ENCODE measurements around the gene ZNF775.

The ZNF775 gene

DNA sequence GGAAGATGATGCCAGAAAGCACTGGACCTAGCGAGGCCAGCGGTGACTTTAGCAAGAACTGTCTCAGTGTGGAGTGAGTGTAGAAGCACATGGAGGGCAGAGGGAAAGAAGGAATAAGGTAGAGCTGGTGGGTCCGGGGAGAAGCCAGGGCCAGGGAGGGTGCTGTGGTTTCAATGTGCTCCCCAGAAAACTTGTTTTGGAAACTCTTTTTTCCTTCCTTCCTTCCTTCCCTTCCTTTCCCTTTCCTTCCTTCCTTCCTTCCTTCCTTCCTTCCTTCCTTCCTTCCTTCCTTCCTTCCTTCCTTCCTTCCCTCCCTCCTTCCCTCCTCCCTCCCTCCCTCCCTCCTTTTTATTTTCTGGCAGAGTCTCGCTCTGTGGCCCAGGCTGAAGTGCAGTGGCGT, 32.2 kb upstream of the ZNF775 start:
- no peak for DNase-seq (ENCODE audit: low read depth)

DNA sequence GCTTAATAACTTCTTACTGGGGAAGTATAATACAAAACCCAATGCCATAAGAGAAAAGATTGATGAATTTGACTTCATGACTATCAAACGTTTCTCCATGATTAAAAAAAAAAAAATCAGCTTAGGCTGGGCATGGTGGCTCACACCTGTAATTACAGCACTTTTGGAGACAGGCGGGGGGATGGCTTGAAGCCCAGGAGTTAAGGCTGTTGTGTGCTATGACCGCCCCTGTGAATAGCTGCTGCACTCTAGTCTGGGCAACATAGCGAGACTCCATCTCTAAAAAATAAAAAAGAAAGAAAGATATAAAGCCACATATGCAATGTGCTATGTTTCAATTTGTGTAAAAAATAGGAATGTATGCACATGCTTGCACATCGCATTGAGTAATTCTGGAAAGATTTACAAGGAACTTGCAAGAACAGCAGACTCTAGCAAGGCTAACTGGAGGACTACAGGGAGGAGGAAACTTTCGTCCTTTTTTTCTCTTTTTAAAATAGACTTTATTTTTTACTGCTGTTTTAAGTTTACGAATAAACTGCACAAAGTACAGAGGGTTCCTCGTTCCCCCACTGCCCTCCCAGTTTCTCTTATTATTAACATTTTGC, 27.4 kb upstream of the ZNF775 start:
- no peak for DNase-seq (ENCODE audit: low read depth)

- DNase-seq (ENCODE audit: low read depth) = no peak
Measured at GRCh38 chr7:150355666-150356059, 23.5 kb upstream of the ZNF775 start.

DNA sequence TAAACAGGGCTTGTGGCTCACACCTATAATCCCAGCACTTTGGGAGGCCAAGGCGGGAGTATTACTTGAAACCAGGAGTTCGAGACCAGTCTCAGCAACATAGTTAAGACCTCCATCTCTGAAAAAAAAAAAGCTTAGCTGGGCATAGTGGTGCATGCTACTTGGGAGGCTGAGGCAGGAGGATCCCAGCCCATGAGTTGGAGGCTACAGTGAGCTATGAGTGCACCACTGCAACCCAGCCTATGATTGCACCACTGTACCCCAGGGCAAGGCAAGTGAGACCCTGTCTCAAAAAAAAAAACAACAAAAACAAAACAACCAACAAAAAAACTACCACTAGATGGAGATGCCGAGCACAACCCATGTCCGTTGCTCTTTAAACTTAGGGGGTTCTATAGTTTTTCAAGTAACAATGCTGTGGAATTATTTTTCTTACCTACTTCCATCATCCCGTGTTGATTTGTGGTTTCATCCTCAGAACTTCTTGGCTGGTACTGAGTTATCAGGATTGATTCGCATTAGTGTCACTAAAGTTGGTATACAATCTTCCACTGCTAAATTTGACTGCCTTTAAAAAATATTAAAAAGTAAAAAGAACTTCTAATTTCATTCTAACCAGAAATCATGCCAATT, 22.7 kb upstream of the ZNF775 start:
- no peak for DNase-seq (ENCODE audit: low read depth)

- no peak for DNase-seq (ENCODE audit: low read depth)
Measured at GRCh38 chr7:150357270-150357669, 21.9 kb upstream of the ZNF775 start.

- no peak for DNase-seq (ENCODE audit: low read depth)
Measured at GRCh38 chr7:150357771-150358427, 21.2 kb upstream of the ZNF775 start.

- DNase-seq (ENCODE audit: low read depth) = no peak
Measured at GRCh38 chr7:150358433-150358832, 20.7 kb upstream of the ZNF775 start.

DNA sequence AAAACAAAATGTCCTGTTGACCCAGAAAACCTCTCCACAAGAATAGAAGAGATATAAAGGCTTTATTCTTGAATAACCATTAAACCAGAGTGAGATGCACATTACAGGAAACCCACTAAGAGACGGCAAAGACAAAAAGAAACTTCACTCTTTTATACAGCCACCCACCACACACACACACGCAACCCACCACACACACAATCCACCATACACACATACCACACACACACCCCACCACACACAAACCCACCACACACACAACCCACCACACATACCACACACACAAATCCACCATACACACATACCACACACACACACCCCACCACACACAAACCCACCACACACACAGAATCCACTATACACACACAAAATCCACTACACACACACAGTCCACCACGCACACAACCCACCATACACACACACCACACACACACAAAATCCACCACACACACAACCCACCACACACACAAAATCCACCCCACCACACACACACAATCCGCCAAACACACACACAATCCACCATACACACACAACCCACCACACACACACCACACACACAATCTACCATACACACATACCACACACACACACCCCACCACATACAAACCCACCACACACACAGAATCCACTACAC, 20.0 kb upstream of the ZNF775 start:
- DNase-seq (ENCODE audit: low read depth) = no peak

- no peak for DNase-seq (ENCODE audit: low read depth)
Measured at GRCh38 chr7:150359622-150360362, 19.3 kb upstream of the ZNF775 start.

DNA sequence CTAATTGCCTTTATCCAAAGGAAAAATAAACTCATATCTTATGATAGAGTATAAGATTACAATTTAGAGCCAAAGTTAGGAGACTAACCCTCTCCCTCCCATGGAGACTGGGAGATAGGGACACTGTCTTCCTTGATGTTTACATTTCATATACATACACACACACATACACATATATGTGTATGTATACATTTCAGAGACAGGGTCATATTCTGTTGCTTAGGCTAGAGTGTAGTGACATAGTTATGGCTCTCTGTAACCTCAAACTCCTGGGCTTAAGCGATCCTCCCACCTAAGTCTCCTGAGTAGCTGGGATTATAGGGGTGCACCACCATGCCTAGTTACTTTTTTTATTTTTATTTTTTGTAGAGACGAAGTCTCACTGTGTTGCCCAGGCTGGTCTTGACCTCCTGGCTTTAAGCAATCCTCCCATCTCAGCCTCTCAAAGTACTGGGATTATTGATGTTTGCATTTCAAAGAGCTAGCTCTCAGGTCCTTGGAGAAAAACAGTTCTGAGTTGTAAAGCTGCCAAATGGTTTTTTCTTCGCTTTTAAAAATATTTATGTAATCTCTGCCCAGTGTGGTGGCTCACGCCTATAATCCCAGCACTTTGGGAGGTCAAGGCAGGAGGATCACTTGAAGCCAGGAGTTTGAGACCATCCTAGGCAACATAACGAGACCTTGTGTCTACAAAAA, 18.6 kb upstream of the ZNF775 start:
- no peak for DNase-seq (ENCODE audit: low read depth)

DNA sequence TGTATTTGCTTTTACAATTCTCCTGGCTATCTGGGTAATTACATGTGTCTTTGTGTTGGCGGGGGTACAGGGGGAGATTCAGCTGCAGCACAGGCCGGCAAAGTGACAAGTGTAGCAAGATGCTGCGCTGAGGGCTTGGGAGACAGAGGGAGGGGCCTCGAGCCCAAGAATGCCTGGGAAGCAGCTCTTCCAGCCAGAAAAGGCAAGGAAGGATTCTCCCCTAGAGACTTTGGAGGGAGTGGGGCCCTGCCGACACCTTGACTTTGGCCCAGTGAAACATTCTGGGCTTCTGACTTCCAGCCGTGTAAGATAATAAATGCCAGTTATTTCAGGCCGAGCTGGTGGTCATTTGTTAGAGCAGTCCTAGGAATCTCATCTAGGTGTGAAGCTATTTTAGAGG, 17.7 kb upstream of the ZNF775 start:
- DNase-seq (ENCODE audit: low read depth) = no peak

DNA sequence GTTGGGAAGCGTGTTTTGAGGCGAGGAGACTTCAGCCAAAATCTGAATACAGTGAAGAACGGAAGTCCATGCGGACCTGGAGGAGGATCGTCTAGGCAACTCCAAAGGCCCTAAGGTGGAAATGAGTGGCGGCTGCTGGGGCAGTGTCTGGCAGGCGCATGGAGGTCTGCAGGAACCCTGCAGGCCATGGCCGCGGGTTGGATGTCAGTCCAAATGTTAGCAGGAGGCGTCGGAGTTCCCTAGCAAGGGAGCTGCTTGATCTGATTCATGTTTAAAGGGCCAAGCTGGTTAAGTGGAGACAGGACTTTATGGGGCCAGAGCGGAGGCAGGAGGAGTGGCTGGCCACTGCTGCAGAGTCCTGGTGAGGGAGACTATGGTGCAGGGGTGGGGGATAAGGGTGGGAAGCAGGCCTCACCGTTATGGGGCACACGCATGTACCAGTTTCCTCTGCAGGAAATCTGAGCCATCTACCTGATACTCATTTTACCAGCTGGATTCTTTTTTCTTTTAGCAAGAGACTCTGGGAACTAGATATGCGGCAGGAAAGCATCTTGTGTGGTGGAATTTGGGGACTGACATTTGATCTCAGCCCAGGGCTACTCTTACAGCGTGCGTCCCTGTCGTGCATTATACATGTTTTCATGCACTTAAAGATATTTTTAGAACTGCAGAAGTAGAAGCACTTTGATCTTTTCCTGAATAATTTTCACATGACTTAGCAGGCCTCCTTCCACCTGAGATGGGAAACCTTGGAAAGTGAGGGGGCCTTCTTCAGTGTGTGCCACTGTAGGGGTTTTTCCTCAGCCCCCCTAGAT, 17.1 kb upstream of the ZNF775 start:
- DNase-seq (ENCODE audit: low read depth) = no peak

DNA sequence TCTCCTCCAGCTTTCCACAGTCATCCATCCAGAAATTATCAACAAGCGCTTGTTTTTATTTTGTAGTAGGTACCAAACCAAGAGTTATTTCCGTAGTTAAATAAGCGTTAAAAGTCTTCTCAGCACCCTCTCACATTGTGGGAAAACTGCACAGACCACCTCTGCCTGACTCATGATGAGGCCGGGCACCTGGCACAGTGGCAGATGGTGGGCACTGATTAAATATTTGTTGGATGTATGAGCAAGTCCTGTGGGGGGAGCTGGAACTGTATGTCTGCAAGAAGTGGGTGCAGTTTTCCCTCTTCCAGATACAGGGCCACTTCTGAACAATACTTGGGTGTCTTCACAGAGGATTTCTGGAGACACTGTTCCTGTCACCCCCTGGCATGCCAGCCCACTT, 15.8 kb upstream of the ZNF775 start:
- no peak for DNase-seq (ENCODE audit: low read depth)

DNA sequence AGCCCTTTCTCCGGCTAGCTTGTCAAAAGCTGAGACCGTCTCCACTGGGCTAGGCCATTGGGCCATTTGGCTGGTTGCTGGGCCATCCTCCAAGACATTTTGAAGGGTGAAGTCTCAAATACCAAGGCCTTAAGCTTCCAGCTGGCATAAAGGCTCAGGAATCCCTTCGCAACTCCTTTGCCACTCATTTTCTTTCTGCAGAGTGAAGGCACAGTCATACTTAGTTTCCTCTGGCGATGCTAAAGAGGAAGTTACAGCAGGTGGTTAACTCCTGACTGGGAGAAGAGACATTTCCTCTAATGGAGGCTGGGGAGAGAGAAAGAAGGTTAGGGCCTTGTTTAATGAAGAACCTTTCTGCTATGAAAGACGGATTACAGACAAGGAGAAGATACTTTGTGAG, 15.3 kb upstream of the ZNF775 start:
- no peak for DNase-seq (ENCODE audit: low read depth)

DNA sequence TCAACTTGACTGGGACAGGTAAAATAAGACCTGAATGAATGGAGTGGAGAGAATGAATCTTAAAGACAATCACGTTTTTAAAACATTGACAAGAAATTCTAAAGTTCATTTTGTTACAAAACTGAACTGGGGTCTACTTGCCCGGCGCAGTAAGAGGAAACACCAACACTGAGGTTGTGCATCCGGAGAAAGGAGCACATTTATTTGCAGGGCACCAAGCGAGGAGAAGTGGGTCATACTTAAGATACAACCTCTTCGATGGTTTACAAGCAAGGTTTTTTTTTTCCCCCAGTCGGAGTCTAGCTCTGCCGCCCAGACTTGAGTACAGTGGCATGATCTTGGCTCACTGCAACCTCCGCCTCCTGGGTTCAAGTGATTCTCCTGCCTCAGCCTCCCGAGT, 13.9 kb upstream of the ZNF775 start:
- no peak for DNase-seq (ENCODE audit: low read depth)

DNA sequence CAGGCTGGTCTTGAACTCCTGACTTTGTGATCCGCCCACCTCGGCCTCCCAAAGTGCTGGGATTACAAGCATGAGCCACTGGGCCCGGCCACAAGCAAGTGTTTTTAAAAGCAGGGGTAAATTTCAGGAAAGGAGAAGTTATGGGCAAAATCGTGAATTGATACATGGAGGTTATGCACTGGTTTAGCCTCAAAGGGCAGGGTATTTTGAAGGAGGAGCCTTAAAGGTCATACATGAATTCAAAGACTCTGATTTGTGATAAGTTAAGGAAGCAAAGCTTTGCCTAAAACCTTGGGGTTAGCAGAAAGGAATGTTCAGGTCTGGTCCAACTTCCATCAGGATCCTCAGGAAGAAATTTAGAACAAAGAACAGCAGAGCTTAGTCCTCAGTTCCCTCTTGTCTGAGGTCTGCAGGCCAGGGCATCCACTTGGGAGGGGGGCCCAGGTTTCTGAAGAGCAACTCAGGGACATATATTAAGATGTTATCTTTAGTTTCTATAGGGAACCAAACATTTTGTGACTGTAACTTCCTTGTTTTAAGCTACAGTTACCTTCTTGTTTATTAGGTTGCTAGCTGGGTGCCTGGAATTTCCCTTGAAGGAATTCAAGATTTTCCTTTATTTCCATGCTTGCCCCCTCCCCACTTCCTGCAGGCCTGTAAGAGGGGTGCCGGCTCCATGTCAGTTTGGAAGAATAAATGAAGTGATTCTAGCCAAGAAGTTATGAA, 13.3 kb upstream of the ZNF775 start:
- DNase-seq (ENCODE audit: low read depth) = no peak

DNA sequence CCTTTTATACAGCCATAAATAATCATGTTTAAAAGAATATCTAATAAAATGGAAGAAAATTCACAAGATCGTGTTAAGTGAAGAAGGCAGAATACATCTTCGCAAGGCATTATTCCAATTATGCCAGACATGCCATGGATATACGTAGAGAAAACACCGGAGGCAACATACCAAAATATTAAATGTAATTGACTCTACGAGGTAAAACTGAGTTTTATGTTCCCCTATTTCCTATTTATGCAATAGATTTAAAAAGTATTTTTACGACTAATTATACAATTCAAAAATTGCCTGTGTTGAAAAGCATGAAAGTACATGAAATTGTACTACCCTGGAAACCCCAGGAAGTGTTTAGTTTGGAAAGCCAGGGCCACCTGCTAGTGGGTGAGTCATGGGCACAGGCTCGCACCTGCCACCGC, 11.4 kb upstream of the ZNF775 start:
- no peak for DNase-seq (ENCODE audit: low read depth)

GRCh38 chr7:150368096-150368883, 10.8 kb upstream of the ZNF775 start, which contains the start of gene REPIN1:
TSS of gene REPIN1 (plus strand) at chr7:150368822. CDS start at chr7:150369712, 890 bp downstream.
- peak; percentile 65 for DNase-seq (ENCODE audit: low read depth)

Measured in stromal cell of bone marrow (primary cell).